ENCODE results near the gene SERPINA5.
"Not testable (repeated sequence)": the region's sequence is repeated elsewhere in the genome, so short reads cannot be mapped to it uniquely, and the experiment has no call there.

The SERPINA5 gene

GRCh38 chr14:94602722-94603121 lies 21.5 kb downstream of the SERPINA5 start:
- no peak for DNase-seq

- no peak for DNase-seq
These were observed 24.1 kb downstream of the SERPINA5 start for GRCh38 chr14:94605361-94605760.

DNA sequence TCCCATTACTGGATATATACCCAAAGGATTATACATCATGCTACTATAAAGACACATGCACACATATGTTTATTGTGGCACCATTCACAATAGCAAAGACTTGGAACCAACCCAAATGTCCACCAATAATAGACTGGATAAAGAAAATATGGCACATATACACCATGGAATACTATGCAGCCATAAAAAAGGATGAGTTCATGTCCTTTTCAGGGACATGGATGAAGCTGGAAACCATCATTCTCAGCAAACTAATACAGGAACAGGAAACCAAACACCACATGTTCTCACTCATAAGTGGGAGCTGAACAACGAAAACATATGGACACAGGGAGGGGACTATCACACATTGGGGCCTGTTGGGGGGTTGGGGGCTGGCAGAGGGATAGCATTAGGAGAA lies 27.7 kb downstream of the SERPINA5 start:
- not testable (repeated sequence) for DNase-seq

- DNase-seq = no peak
These were observed 30.0 kb downstream of the SERPINA5 start for GRCh38 chr14:94611179-94611578.

DNA sequence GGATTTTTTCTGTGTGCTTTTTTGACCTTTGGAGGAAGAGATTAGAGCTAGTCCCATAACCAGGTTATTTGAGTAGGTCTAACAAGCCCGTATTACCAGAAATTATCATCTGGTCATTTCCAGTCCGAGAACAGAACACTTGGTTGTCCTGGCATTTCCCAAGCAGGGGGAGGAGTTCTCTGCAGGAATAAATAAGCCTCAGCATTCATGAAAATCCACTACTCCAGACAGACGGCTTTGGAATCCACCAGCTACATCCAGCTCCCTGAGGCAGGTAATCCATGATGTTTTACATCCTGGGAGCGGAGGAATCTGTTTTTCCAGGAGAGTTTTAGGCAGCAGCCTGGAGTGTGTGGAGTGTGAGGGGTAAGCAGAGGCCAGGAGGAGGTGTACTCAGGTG lies 30.9 kb downstream of the SERPINA5 start, which contains the start of gene SERPINA3:
SERPINA3 (plus strand) TSS at position 218 of the 400 bp plus-strand sequence. CDS start 2,051 bp downstream, outside the sequence.
- DNase-seq = no peak

DNA sequence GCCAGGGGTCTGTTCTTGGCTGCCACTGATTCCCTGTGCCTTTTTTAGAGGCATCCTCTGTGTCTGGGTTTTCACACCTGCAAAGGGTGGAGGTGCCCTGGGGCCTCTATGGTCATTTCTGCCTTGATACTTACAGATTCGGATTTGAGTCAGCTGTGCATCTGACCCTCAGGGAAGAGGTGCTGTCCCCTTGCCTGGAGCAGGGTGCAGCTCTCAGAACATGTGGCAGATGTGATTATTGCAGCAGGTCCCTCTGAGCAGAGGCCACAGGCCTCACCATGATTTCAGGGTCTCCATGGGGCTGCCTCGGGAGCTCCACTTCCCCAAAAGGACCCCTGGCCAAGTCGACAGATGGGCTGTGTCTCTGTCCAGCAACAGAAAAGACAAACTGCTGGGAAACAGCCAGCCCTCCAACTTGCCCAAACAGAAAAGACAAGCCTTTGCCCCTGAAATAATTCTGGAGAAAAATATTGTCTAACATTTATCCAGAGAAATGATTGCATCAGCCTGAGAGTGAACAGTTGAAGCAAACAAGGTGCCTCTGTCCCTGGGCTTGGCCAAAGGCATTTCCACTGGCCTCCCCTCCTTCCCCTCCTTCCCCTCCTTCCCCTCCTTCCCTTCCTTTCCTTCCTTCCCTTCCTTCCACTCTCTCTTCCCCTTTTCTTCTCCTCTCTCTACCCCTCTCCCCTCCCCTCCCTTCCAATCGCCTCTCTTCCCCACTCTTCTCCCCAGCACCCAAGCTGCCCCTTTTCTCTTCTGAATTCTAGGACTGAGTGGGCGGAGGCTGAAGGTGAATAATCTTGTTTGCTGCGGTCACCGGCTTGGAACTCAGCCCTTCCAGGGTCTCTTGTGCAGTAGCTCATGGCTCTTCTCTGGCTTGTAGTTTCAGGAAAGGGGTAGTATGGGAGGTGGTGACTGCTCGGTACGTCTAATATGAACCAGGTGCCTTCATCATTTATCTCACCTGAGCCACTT lies 31.6 kb downstream of the SERPINA5 start:
- no peak for DNase-seq

DNA sequence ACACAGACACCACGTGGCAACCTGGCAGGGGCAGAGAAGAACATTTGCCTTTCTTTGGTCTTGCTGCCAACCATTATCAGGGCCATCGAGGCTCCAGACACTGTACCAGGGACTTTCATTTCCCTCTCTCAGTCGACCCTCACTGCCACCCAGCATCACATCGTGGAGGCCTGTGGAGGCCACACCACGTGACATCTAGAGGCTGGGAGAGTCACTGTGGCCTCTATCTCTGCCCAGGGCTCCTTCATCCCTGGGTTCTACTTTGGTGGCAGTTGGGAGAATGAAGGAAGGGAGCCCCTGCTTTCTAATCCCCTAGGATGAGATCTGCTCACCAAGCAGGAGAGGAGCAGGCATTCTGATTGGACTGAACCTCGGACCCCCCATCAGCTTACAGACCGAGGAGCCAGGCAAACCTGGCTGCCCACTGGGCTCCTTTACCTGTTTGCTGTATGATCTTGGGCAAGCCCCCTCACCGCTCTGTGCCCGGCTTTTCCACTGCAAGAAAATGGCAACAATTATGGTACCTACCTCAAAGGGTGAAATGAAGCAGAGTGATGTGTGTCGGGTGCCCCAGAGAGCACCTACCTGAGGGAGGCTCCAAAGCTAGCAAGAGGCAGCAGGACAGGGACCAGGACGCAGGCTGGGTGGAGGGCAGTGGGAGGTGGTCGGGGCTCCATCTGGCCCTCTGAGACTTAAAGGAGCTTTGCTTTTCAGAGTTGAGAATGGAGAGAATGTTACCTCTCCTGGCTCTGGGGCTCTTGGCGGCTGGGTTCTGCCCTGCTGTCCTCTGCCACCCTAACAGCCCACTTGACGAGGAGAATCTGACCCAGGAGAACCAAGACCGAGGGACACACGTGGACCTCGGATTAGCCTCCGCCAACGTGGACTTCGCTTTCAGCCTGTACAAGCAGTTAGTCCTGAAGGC lies 32.8 kb downstream of the SERPINA5 start:
- no peak for DNase-seq

- DNase-seq = no peak
These were observed 33.6 kb downstream of the SERPINA5 start for GRCh38 chr14:94614802-94615201.

- DNase-seq = no peak
These were observed 34.0 kb downstream of the SERPINA5 start for GRCh38 chr14:94615254-94615653.

DNA sequence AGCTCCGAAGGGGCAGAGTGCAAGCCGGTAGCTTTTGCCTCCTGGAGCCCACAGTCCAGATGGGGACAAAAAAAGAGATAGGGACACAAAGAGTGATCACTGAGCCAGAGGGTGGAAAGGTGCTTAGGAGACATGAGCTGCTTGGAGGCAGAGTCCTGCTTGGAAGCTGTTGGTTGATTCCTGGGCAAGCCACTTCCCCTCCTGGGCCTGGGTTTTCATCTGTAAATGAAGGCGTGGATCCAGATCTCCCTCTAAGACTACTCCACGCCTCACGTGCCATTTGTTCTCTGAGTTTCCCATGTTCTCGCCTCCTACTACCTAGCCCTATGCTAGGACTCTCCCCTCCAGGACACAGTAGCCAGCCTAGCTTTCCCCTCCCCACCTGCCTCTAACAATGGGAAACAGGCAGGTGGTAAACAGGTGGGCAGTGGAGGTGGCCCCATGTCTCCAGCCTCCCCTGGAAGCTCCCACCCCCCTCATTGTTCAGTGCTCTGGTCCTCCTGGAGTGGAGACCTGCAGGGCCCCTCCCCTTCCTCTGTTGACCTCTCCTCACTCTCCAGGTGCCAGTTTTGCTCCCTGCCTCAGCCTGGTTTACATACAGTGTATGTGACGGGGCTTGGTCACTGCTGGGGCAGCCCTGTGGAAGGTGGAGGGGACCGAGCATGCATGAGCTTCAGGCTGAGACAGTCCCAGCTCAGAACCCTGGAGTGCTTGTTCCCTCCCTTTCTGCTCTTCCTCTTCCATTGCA lies 34.8 kb downstream of the SERPINA5 start:
- no peak for DNase-seq

GRCh38 chr14:94617366-94617941 lies 36.2 kb downstream of the SERPINA5 start:
- no peak for DNase-seq

DNA sequence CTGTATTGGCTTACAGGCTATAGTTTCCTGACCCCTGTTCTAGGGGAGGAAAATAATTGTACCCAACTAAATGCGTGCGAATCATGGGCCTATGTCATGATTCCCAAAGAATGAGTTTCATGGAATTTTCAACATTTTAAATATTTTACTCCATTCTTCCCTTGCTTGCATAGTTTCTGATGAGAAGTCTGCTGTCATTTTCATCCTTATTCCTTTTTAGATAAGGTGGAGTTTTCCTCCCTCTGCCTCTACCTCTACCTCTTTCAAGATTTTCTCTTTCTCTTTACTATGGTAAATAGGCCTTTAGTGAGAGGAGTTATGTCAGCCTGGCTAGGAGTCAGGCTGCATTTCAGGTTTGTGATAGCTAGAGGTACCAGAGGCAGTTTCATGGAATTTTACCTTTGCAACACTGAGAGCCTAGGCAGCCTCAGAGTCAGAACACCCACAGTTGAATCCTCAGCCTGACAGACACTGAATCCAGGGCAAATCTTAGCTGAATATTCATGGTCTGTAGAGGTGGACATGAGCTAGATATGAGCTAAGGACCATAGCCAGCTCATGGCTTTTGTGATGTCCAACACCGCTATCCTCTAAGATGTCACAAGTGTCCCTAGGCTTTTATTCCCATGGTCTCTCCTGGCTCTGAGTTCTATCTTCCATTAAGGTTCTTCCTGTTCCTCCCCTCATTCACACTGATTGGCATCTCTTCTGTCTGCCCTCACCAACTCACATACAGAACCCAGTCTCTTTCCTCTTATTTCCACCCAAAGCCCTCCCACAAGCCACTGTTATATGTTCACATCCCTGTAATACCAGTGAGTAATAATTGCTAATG lies 37.0 kb downstream of the SERPINA5 start:
- DNase-seq = no peak

- no peak for DNase-seq
These were observed 38.1 kb downstream of the SERPINA5 start for GRCh38 chr14:94619297-94619696.

- no peak for DNase-seq
These were observed 39.4 kb downstream of the SERPINA5 start for GRCh38 chr14:94620597-94620996.

- DNase-seq = no peak
These were observed 40.3 kb downstream of the SERPINA5 start for GRCh38 chr14:94621358-94622134.

DNA sequence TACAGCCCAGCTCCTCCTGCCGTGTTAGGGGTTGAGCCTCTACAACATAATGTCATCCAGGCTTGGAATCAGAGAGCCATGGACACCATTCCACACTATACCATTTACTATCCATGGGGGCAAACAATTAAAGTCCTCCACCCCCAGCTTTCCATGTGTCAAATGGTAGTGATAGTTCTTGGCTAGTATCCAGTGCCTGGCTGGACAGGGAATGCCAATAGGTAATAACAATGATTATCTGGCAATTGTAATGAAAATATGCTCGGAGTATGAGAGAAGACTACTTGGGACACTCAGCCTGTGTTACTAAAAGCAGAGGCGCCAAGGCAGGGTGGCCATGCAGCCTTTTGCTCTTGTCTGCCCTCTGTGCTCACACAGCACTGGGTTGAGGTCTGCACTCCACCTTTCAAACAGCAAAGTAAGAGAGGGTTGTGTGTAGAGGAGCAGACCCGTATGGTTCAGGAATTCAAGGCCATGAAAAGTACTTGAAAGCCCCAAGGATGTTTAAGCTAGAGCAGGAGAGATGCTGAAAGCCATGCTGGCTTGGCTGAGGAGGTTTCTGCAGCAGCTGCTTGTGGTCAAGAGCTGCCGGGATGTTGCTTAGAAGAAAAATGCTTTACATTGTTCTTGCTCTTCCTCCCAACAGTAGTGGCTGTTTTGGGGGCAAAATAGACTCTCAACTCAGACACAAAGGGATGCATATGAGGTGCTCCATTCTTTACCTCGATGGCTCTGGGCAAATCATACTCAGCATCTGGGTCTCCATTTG lies 41.6 kb downstream of the SERPINA5 start:
- no peak for DNase-seq

DNA sequence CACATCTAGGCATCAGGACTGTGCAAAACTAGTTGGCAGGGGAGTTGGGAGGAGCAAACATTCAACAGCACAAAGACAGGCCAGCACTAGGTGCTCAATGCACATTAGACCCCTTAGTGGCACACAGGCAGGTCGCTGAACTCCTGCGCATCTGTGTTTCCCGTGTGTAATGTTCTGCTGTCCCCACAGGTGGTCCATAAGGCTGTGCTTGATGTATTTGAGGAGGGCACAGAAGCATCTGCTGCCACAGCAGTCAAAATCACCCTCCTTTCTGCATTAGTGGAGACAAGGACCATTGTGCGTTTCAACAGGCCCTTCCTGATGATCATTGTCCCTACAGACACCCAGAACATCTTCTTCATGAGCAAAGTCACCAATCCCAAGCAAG lies 42.2 kb downstream of the SERPINA5 start:
- DNase-seq = no peak

GRCh38 chr14:94623856-94624499 lies 42.8 kb downstream of the SERPINA5 start:
- no peak for DNase-seq

All from stimulated activated CD4-positive, alpha-beta T cell treated with anti-CD3 and anti-CD28 coated beads, Interleukin-12 subunit alpha, Interleukin-12 subunit beta, amount 100 ng/mL, for 4 hours (primary cell).